ENCODE measurements around the gene PLPP4.

Gene PLPP4

DNA sequence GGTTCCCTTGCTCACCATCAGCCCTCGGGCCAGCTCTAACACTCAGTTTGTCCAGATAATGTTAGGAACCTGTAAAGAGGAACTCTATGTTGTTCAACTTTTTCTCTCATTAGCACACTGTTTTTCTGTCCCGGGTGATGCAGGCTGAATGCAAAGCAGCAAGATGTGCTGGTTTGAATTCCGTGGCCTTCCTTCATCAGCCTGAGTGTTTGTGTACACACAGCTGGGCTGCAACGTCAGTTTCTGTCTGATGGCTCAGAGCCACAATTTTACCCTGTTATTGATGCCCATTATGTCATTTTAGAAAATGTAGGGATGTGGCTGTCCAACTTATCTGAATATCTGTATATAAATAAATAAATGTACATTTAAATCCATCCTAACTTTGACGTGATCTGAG lies 152.0 kb downstream of the PLPP4 start:
- Histone ChIP-seq H3K9me3 (ENCODE audit: control insufficient read depth, insufficient read depth, low read length) (no peaks in the 10 kb centered on the region), H3K4me3 (ENCODE audit: low read depth, low read length) (no peak overlapping the region), H3K9ac (ENCODE audit: low read depth, low read length) (no peak overlapping the region), H3K27ac (ENCODE audit: low read depth, low read length) (no peak overlapping the region), H3K36me3 (ENCODE audit: control insufficient read depth, insufficient read depth, low read length) (no peaks in the 10 kb centered on the region), H3K4me1 (ENCODE audit: control insufficient read depth, insufficient read depth, low read length) (0 out of 2 replicates have a peak, but pooled peaks cover 5% of the 10 kb centered on the region), H3K27me3 (ENCODE audit: control insufficient read depth, insufficient read depth, low read length) (no peaks in the 10 kb centered on the region)

GRCh38 chr10:120610791-120611190 lies 153.8 kb downstream of the PLPP4 start:
- no peaks in the 10 kb centered on the region for H3K36me3 ChIP-seq (ENCODE audit: control insufficient read depth, insufficient read depth, low read length)
- 0 out of 2 replicates have a peak, but pooled peaks cover 5% of the 10 kb centered on the region for H3K4me1 ChIP-seq (ENCODE audit: control insufficient read depth, insufficient read depth, low read length)
- no peak overlapping the region for H3K4me3 ChIP-seq (ENCODE audit: low read depth, low read length)
- H3K27me3 ChIP-seq (ENCODE audit: control insufficient read depth, insufficient read depth, low read length), result no peaks in the 10 kb centered on the region
- H3K27ac ChIP-seq (ENCODE audit: low read depth, low read length), result no peak overlapping the region
- H3K9me3 ChIP-seq (ENCODE audit: control insufficient read depth, insufficient read depth, low read length), result 0 out of 2 replicates have a peak, but pooled peaks cover 3% of the 10 kb centered on the region
- H3K9ac ChIP-seq (ENCODE audit: low read depth, low read length), result no peak overlapping the region

DNA sequence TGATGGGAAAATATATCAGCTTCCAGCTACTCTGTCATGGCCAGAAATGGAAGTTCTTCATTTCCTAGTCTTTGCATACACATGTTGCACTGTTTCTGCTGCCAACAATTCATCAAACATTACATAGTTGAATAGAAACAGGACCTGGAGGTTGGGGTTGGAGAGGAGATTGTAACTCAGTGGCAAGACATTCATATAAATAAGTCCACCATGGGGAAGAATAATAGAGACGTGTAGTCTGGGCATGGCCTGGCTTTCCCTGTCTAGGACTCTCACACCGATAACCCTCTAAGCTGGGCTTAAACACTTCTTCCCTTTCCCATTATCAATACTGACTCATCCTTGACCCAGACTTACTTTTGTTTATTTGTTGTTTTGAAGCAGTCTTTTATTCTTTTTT lies 155.7 kb downstream of the PLPP4 start:
- no peak overlapping the region for H3K4me3 ChIP-seq (ENCODE audit: low read depth, low read length)
- H3K27me3 ChIP-seq (ENCODE audit: control insufficient read depth, insufficient read depth, low read length), result no peaks in the 10 kb centered on the region
- H3K9ac ChIP-seq (ENCODE audit: low read depth, low read length), result no peak overlapping the region
- H3K36me3 ChIP-seq (ENCODE audit: control insufficient read depth, insufficient read depth, low read length), result no peaks in the 10 kb centered on the region
- H3K27ac ChIP-seq (ENCODE audit: low read depth, low read length), result no peak overlapping the region
- H3K9me3 ChIP-seq (ENCODE audit: control insufficient read depth, insufficient read depth, low read length), result peaks cover 15% of the 10 kb centered on the region
- 0 out of 2 replicates have a peak, but pooled peaks cover 5% of the 10 kb centered on the region for H3K4me1 ChIP-seq (ENCODE audit: control insufficient read depth, insufficient read depth, low read length)

DNA sequence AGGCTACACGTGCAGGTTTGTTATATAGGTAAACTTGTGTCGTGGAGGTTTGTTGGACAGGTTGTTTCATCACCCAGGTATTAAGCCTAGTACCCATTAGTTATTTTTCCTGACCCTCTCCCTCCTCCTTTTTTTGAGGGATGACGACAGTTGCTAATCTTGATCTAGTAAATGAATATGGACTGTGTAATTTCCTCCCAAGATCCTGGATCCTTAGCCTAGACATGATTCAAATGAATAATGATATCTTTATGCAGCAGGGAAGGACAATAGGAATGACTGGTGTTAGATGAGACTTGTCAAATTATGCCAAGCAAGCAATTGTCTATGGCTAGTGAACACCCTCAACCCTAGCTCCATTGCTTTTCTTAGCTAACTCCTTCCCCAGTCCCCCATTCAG lies 156.2 kb downstream of the PLPP4 start:
- H3K9me3 ChIP-seq (ENCODE audit: control insufficient read depth, insufficient read depth, low read length), result peaks cover 15% of the 10 kb centered on the region
- H3K36me3 ChIP-seq (ENCODE audit: control insufficient read depth, insufficient read depth, low read length), result no peaks in the 10 kb centered on the region
- H3K27ac ChIP-seq (ENCODE audit: low read depth, low read length), result no peak overlapping the region
- 0 out of 2 replicates have a peak, but pooled peaks cover 5% of the 10 kb centered on the region for H3K4me1 ChIP-seq (ENCODE audit: control insufficient read depth, insufficient read depth, low read length)
- no peak overlapping the region for H3K9ac ChIP-seq (ENCODE audit: low read depth, low read length)
- H3K27me3 ChIP-seq (ENCODE audit: control insufficient read depth, insufficient read depth, low read length), result no peaks in the 10 kb centered on the region
- no peak overlapping the region for H3K4me3 ChIP-seq (ENCODE audit: low read depth, low read length)

- Histone ChIP-seq H3K27me3 (ENCODE audit: control insufficient read depth, insufficient read depth, low read length) (no peaks in the 10 kb centered on the region), H3K36me3 (ENCODE audit: control insufficient read depth, insufficient read depth, low read length) (no peaks in the 10 kb centered on the region), H3K4me3 (ENCODE audit: low read depth, low read length) (no peak overlapping the region), H3K9me3 (ENCODE audit: control insufficient read depth, insufficient read depth, low read length) (peaks cover 15% of the 10 kb centered on the region), H3K9ac (ENCODE audit: low read depth, low read length) (no peak overlapping the region), H3K4me1 (ENCODE audit: control insufficient read depth, insufficient read depth, low read length) (peaks cover 13% of the 10 kb centered on the region), H3K27ac (ENCODE audit: low read depth, low read length) (no peak overlapping the region)
Observed at GRCh38 chr10:120614680-120615079, 157.7 kb downstream of the PLPP4 start.

DNA sequence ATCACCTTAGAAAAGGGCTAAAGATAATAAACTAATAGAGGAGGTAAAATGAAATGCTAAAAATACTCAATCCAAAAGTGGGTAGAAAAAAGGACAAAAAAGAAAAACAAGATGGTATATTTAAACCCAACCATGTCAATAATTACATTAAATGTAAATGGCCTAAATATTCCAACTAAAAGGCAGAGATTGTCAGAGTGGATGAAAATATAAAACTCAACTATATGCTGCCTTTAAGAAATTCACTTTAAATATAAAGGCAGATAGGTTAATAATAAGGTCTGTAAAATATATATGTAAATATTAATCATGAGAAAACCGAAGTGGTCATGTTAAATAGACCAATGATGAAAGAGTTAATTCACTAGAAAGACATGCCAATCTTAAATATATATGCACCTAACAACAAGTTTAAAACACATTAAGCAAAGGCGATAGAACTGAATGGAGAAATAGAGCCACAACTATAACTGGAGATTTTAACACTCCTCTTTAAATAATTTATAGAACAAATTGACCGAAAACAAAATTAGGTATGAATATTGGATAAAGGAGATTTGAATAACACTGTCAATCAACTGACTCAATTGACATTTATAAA lies 159.4 kb downstream of the PLPP4 start:
- no peaks in the 10 kb centered on the region for H3K27me3 ChIP-seq (ENCODE audit: control insufficient read depth, insufficient read depth, low read length)
- H3K9ac ChIP-seq (ENCODE audit: low read depth, low read length), result no peak overlapping the region
- H3K4me3 ChIP-seq (ENCODE audit: low read depth, low read length), result no peak overlapping the region
- peaks cover 15% of the 10 kb centered on the region for H3K9me3 ChIP-seq (ENCODE audit: control insufficient read depth, insufficient read depth, low read length)
- H3K36me3 ChIP-seq (ENCODE audit: control insufficient read depth, insufficient read depth, low read length), result no peaks in the 10 kb centered on the region
- H3K27ac ChIP-seq (ENCODE audit: low read depth, low read length), result no peak overlapping the region
- H3K4me1 ChIP-seq (ENCODE audit: control insufficient read depth, insufficient read depth, low read length), result peaks cover 8% of the 10 kb centered on the region

- H3K27me3 ChIP-seq (ENCODE audit: control insufficient read depth, insufficient read depth, low read length), result no peaks in the 10 kb centered on the region
Observed at GRCh38 chr10:120628197-120628596, 171.2 kb downstream of the PLPP4 start.

GRCh38 chr10:120630266-120630665 lies 173.2 kb downstream of the PLPP4 start:
- Histone ChIP-seq H3K27ac (ENCODE audit: low read depth, low read length) (no peak overlapping the region), H3K4me3 (ENCODE audit: low read depth, low read length) (no peak overlapping the region), H3K36me3 (ENCODE audit: control insufficient read depth, insufficient read depth, low read length) (no peaks in the 10 kb centered on the region), H3K4me1 (ENCODE audit: control insufficient read depth, insufficient read depth, low read length) (peaks cover 9% of the 10 kb centered on the region; the same call in 1 of the 2 replicates), H3K9ac (ENCODE audit: low read depth, low read length) (no peak overlapping the region), H3K9me3 (ENCODE audit: control insufficient read depth, insufficient read depth, low read length) (no peaks in the 10 kb centered on the region), H3K27me3 (ENCODE audit: control insufficient read depth, insufficient read depth, low read length) (no peaks in the 10 kb centered on the region)

More at GRCh38 chr10:120628197-120628596, 171.2 kb downstream of the PLPP4 start:
- Histone ChIP-seq H3K9me3 (ENCODE audit: control insufficient read depth, insufficient read depth, low read length) (no peaks in the 10 kb centered on the region), H3K9ac (ENCODE audit: low read depth, low read length) (no peak overlapping the region), H3K27ac (ENCODE audit: low read depth, low read length) (no peak overlapping the region), H3K4me1 (ENCODE audit: control insufficient read depth, insufficient read depth, low read length) (0 out of 2 replicates have a peak, but pooled peaks cover 3% of the 10 kb centered on the region), H3K36me3 (ENCODE audit: control insufficient read depth, insufficient read depth, low read length) (no peaks in the 10 kb centered on the region), H3K4me3 (ENCODE audit: low read depth, low read length) (no peak overlapping the region)

- H3K36me3 ChIP-seq (ENCODE audit: control insufficient read depth, insufficient read depth, low read length), result no peaks in the 10 kb centered on the region
- peaks cover 14% of the 10 kb centered on the region; the same call in 1 of the 2 replicates for H3K4me1 ChIP-seq (ENCODE audit: control insufficient read depth, insufficient read depth, low read length)
- no peaks in the 10 kb centered on the region for H3K9me3 ChIP-seq (ENCODE audit: control insufficient read depth, insufficient read depth, low read length)
- H3K4me3 ChIP-seq (ENCODE audit: low read depth, low read length), result no peak overlapping the region
- H3K9ac ChIP-seq (ENCODE audit: low read depth, low read length), result no peak overlapping the region
- H3K27ac ChIP-seq (ENCODE audit: low read depth, low read length), result no peak overlapping the region
- H3K27me3 ChIP-seq (ENCODE audit: control insufficient read depth, insufficient read depth, low read length), result no peaks in the 10 kb centered on the region
Observed at GRCh38 chr10:120632047-120632446, 175.0 kb downstream of the PLPP4 start.

GRCh38 chr10:120632942-120633341 lies 175.9 kb downstream of the PLPP4 start:
- Histone ChIP-seq H3K9me3 (ENCODE audit: control insufficient read depth, insufficient read depth, low read length) (no peaks in the 10 kb centered on the region), H3K27me3 (ENCODE audit: control insufficient read depth, insufficient read depth, low read length) (no peaks in the 10 kb centered on the region), H3K36me3 (ENCODE audit: control insufficient read depth, insufficient read depth, low read length) (no peaks in the 10 kb centered on the region), H3K4me1 (ENCODE audit: control insufficient read depth, insufficient read depth, low read length) (peaks cover 14% of the 10 kb centered on the region; the same call in 1 of the 2 replicates), H3K27ac (ENCODE audit: low read depth, low read length) (no peak overlapping the region), H3K9ac (ENCODE audit: low read depth, low read length) (no peak overlapping the region), H3K4me3 (ENCODE audit: low read depth, low read length) (no peak overlapping the region)

- Histone ChIP-seq H3K27me3 (ENCODE audit: control insufficient read depth, insufficient read depth, low read length) (no peaks in the 10 kb centered on the region; the same call in 1 of the 2 replicates), H3K27ac (ENCODE audit: low read depth, low read length) (no peak overlapping the region), H3K9ac (ENCODE audit: low read depth, low read length) (no peak overlapping the region), H3K36me3 (ENCODE audit: control insufficient read depth, insufficient read depth, low read length) (no peaks in the 10 kb centered on the region), H3K4me3 (ENCODE audit: low read depth, low read length) (no peak overlapping the region), H3K4me1 (ENCODE audit: control insufficient read depth, insufficient read depth, low read length) (peaks cover 10% of the 10 kb centered on the region; the same call in 1 of the 2 replicates), H3K9me3 (ENCODE audit: control insufficient read depth, insufficient read depth, low read length) (no peaks in the 10 kb centered on the region)
Observed at GRCh38 chr10:120634659-120635058, 177.6 kb downstream of the PLPP4 start.
